HG03175 (cell line): ENCODE results near the gene LMBR1L.
"Not testable (repeated sequence)": the region's sequence is repeated elsewhere in the genome, so short reads cannot be mapped to it uniquely, and the experiment has no call there.

Source experiments
- ATAC-seq: cut with Tn5 transposase; IDR thresholded peaks from one replicate; pipeline ENCODE4 v1.9.1; 2021; ENCODE audit warnings: mild to moderate bottlenecking, moderate library complexity; ENCODE audit not compliant: unreplicated experiment

Gene LMBR1L

GRCh38 chr12:49110464-49111155 is at the start of gene LMBR1L:
LMBR1L (minus strand) TSS chr12:49110847; CDS start chr12:49110555, 292 bp downstream.
- ATAC-seq = peak; percentile 98

- no peak for ATAC-seq
These were observed 49.8 kb upstream of the LMBR1L start for GRCh38 chr12:49160399-49160798.

GRCh38 chr12:49154221-49154620 is 43.6 kb upstream of the LMBR1L start:
- no peak for ATAC-seq

- ATAC-seq = no peak
These were observed 36.7 kb upstream of the LMBR1L start for GRCh38 chr12:49147384-49147783.

- ATAC-seq = no peak
These were observed 35.8 kb upstream of the LMBR1L start for GRCh38 chr12:49146406-49146805.

GRCh38 chr12:49144384-49144783 is 33.7 kb upstream of the LMBR1L start:
- ATAC-seq = no peak

- ATAC-seq = no peak
These were observed 28.4 kb upstream of the LMBR1L start for GRCh38 chr12:49138999-49139398.

GRCh38 chr12:49138587-49138986 is 27.9 kb upstream of the LMBR1L start:
- no peak for ATAC-seq

GRCh38 chr12:49137476-49137875 is 26.8 kb upstream of the LMBR1L start:
- ATAC-seq = no peak

GRCh38 chr12:49136997-49137396 is 26.4 kb upstream of the LMBR1L start:
- ATAC-seq = not testable (repeated sequence)

- no peak for ATAC-seq
These were observed 22.9 kb upstream of the LMBR1L start for GRCh38 chr12:49133590-49133989.

- no peak for ATAC-seq
These were observed 22.4 kb upstream of the LMBR1L start for GRCh38 chr12:49133014-49133413.

- ATAC-seq = no peak
These were observed 21.3 kb upstream of the LMBR1L start for GRCh38 chr12:49131894-49132461.

GRCh38 chr12:49131051-49131893 is 20.6 kb upstream of the LMBR1L start, which contains the start of gene TUBA1B:
TUBA1B (minus strand) TSS chr12:49131395; CDS start chr12:49131300, 95 bp downstream.
- ATAC-seq = peak; percentile 72

- peak; percentile 60 for ATAC-seq
These were observed 19.8 kb upstream of the LMBR1L start for GRCh38 chr12:49130151-49131050.

GRCh38 chr12:49129332-49130150 is 18.9 kb upstream of the LMBR1L start:
- ATAC-seq = no peak

GRCh38 chr12:49127971-49128370 is 17.3 kb upstream of the LMBR1L start:
- ATAC-seq = not testable (repeated sequence)

GRCh38 chr12:49126852-49127763 is 16.5 kb upstream of the LMBR1L start:
- no peak for ATAC-seq
